ENCODE measurements around the gene MBD4. TPM values are rescaled to one million over a fixed set of nuclear protein-coding genes. Genes with fewer than 3 reads are reported as not detected.
"Not testable (repeated sequence)": the region's sequence is repeated elsewhere in the genome, so short reads cannot be mapped to it uniquely, and the experiment has no call there.

The MBD4 gene
- total RNA-seq, 1 donor from 2014 or later = 22.8 TPM

DNA sequence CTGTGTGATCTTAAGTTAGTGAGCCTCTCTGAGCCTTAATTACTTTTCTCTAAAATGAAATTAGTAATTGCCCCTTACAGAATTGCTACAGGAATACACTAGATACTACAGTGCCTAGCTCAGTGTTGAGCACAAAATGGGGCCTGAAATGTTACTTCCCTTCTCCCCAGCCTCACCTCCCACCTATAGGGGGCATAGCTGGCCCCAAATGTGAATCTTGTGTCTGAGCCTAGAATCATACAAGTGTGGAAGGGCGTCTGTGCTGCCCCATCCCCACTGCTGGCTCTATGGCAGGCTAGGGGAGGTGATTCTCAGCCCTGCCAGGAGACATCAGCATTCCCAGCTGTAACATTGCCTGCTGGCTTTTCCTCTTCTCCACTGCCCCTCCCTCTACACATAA is 43.0 kb upstream of the MBD4 start:
- no peak overlapping the region for H3K4me2 ChIP-seq (ENCODE audit: low read length)

GRCh38 chr3:129481766-129482332 is 42.1 kb upstream of the MBD4 start:
- Histone ChIP-seq H3K27ac (ENCODE audit: low read depth, low read length) (peak overlapping the region; percentile 53), H2AFZ (ENCODE audit: low read depth, low read length) (no peak overlapping the region), H3K4me1 (ENCODE audit: insufficient read depth, low read length) (peaks cover 33% of the 10 kb centered on the region), H4K20me1 (ENCODE audit: insufficient read depth, low read length) (no peaks in the 10 kb centered on the region), H3K36me3 (ENCODE audit: insufficient read depth, low read length) (peaks cover 6% of the 10 kb centered on the region), H3K79me2 (ENCODE audit: insufficient read depth, low read length) (no peaks in the 10 kb centered on the region), H3K4me3 (ENCODE audit: insufficient read depth, low read depth, low read length) (no peak overlapping the region), H3K4me2 (ENCODE audit: low read length) (peak overlapping the region; percentile 54), H3K9me3 (ENCODE audit: insufficient read depth, low read depth, low read length) (no peaks in the 10 kb centered on the region), H3K9ac (ENCODE audit: low read length) (peak overlapping the region; percentile 28), H3K27me3 (ENCODE audit: insufficient read depth, low read length) (no peaks in the 10 kb centered on the region)
- TF ChIP-seq EZH2 (IDR thresholded peaks at IDR 0.05; ENCODE audit: insufficient read depth, low read length) (no peak), CTCF (IDR thresholded peaks at IDR 0.05; ENCODE audit: insufficient read depth, low read depth, low read length) (no peak)
- Mint-ChIP-seq H3K27me3 (ENCODE audit: low read depth, unreplicated experiment) (no peaks in the 10 kb centered on the region), H3K9me3 (ENCODE audit: unreplicated experiment) (no peaks in the 10 kb centered on the region), H3K27ac (ENCODE audit: unreplicated experiment) (peak overlapping the region; percentile 7), H3K4me3 (ENCODE audit: unreplicated experiment) (no peak overlapping the region), H3K36me3 (ENCODE audit: low read depth, unreplicated experiment) (peaks cover 18% of the 10 kb centered on the region), H3K4me1 (ENCODE audit: low read depth, unreplicated experiment) (peaks cover 31% of the 10 kb centered on the region)
- peak; percentile 57 for DNase-seq (ENCODE audit: low read depth)
- FAIRE-seq = no peak

More for the DNA sequence above, 43.0 kb upstream of the MBD4 start:
- Histone ChIP-seq H4K20me1 (ENCODE audit: insufficient read depth, low read length) (no peaks in the 10 kb centered on the region), H3K9ac (ENCODE audit: low read length) (peak overlapping the region; percentile 28), H3K4me3 (ENCODE audit: insufficient read depth, low read depth, low read length) (no peak overlapping the region), H2AFZ (ENCODE audit: low read depth, low read length) (no peak overlapping the region), H3K79me2 (ENCODE audit: insufficient read depth, low read length) (no peaks in the 10 kb centered on the region), H3K36me3 (ENCODE audit: insufficient read depth, low read length) (peaks cover 3% of the 10 kb centered on the region), H3K27me3 (ENCODE audit: insufficient read depth, low read length) (no peaks in the 10 kb centered on the region), H3K9me3 (ENCODE audit: insufficient read depth, low read depth, low read length) (no peaks in the 10 kb centered on the region), H3K4me1 (ENCODE audit: insufficient read depth, low read length) (peaks cover 34% of the 10 kb centered on the region), H3K27ac (ENCODE audit: low read depth, low read length) (peak overlapping the region; percentile 53)
- TF ChIP-seq CTCF (IDR thresholded peaks at IDR 0.05; ENCODE audit: insufficient read depth, low read depth, low read length) (no peak), EZH2 (IDR thresholded peaks at IDR 0.05; ENCODE audit: insufficient read depth, low read length) (no peak)
- DNase-seq (ENCODE audit: low read depth) (no peak), FAIRE-seq (no peak)
- Mint-ChIP-seq H3K27me3 (ENCODE audit: low read depth, unreplicated experiment) (no peaks in the 10 kb centered on the region), H3K36me3 (ENCODE audit: low read depth, unreplicated experiment) (peaks cover 13% of the 10 kb centered on the region), H3K27ac (ENCODE audit: unreplicated experiment) (no peak overlapping the region), H3K4me3 (ENCODE audit: unreplicated experiment) (no peak overlapping the region), H3K9me3 (ENCODE audit: unreplicated experiment) (no peaks in the 10 kb centered on the region), H3K4me1 (ENCODE audit: low read depth, unreplicated experiment) (peaks cover 39% of the 10 kb centered on the region)

DNA sequence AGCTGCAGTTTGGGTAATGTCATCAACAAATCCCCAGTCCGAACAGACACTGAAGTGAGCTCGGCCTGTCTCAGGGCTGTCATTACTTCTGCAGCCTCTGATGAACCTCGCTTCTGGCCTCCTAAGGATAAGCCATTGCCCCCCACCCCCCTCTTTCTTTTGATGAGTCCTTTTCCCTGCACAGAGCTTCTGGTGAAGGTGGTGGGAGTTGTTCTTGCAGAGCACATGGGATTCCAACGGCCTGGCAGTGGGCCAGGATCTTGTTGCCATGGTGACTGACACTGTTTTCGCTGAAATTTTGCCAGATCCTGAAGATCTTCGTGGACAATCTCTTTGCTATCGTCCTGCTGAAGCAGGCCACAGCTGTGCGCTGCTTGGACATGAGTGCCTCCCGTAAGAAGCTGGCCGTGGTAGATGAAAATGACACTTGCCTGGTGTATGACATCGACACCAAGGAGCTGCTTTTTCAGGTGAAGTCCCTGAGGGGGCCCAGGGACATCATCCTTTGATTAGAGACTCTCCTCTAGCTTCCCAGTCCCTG is 41.5 kb upstream of the MBD4 start:
- H3K9ac ChIP-seq (ENCODE audit: low read length) = peak overlapping the region; percentile 15
- not testable (repeated sequence) for FAIRE-seq; H3K9me3 ChIP-seq (ENCODE audit: insufficient read depth, low read depth, low read length); H2AFZ ChIP-seq (ENCODE audit: low read depth, low read length); H3K27me3 Mint-ChIP-seq (ENCODE audit: low read depth, unreplicated experiment); H3K79me2 ChIP-seq (ENCODE audit: insufficient read depth, low read length); H3K27ac Mint-ChIP-seq (ENCODE audit: unreplicated experiment); H3K27me3 ChIP-seq (ENCODE audit: insufficient read depth, low read length); H3K9me3 Mint-ChIP-seq (ENCODE audit: unreplicated experiment); H3K4me3 Mint-ChIP-seq (ENCODE audit: unreplicated experiment); DNase-seq (ENCODE audit: low read depth); H4K20me1 ChIP-seq (ENCODE audit: insufficient read depth, low read length); H3K4me3 ChIP-seq (ENCODE audit: insufficient read depth, low read depth, low read length)
- Mint-ChIP-seq H3K36me3 (ENCODE audit: low read depth, unreplicated experiment) (peaks cover 23% of the 10 kb centered on the region), H3K4me1 (ENCODE audit: low read depth, unreplicated experiment) (peaks cover 26% of the 10 kb centered on the region)
- peaks cover 28% of the 10 kb centered on the region for H3K4me1 ChIP-seq (ENCODE audit: insufficient read depth, low read length)
- H3K27ac ChIP-seq (ENCODE audit: low read depth, low read length) = peak overlapping the region; percentile 53
- peak overlapping the region; percentile 54 for H3K4me2 ChIP-seq (ENCODE audit: low read length)
- H3K36me3 ChIP-seq (ENCODE audit: insufficient read depth, low read length) = peaks cover 11% of the 10 kb centered on the region

All from astrocyte (in vitro differentiated cells and primary cell).